Measurements from ENCODE around the gene HADH. TPM values are rescaled to one million over a fixed set of nuclear protein-coding genes. Genes with fewer than 3 reads are reported as not detected.

Gene HADH
- polyA plus RNA-seq, 2 of the 4 experiments (the other 2 are of a cell fraction) = 22.7 to 23.7 TPM

DNA sequence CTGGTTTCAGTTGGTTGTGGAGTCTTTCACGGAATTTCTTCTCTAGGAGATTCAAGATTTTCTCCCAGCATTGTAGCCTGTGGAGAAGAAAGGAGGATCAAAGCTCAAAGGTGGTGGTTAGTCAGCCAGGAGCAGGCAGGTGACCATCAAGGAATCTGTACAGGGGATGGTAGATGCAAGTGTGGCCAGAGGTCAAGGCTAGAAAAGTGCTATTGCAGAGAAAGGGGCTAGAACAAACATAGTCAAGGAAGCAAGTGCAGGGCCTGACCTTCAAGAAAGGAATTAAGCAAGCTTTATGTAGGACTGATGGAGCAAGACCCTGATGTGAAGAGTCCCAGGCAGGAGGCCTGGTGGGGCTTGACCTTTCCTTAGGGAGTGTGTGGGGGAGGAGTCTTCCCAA, 16.1 kb downstream of the HADH start:
- ChIA-PET CTCF (interaction anchor here (1.6 kb wide), 1 partner anchor 13 kb away, joined by 5 read pairs; no protein-coding TSS in a partner anchor), POLR2A (no interaction called here)
- H3K27ac ChIP-seq = no peak overlapping the region
- DNase-seq (ENCODE audit: low read depth in 1 of 2, low spot score in 1 of 2) (no peak), ATAC-seq (no peak), FAIRE-seq (no peak)
- H3K9me3 ChIP-seq = no peaks in the 10 kb centered on the region
- 92% methylated on average over 1 of the region's 1 CpG for WGBS (ENCODE audit: missing lambda C conversion rate)
- no peaks in the 10 kb centered on the region for H3K4me1 ChIP-seq
- H3K4me2 ChIP-seq = no peak overlapping the region
- no peak for TF ChIP-seq TFCP2L1 (CRISPR knock-in tag; IDR thresholded peaks at IDR 0.05)
- H3K4me3 ChIP-seq = no peak overlapping the region

DNA sequence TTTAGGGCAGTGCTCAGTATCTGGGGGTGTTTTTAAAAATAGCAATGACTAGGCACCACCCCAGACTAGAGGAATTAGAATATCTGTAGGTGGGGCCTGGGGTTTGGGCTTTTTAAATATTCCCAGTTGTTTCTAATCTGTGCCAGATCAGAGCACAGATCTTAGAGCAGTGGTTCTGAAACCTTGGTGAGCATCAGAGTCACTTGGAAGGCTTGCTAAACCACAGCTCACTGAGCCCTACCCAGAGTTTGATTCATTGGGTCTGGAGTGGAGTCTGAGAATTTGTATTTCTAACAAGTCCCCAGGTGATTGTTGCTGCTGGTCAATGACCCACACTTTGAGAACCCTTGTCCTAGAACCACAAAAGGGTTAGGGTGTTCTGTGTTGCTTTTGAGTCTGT, 16.7 kb downstream of the HADH start:
- no peak overlapping the region for H3K27ac ChIP-seq
- H3K4me2 ChIP-seq = no peak overlapping the region
- no peak for DNase-seq (ENCODE audit: low read depth in 1 of 2, low spot score in 1 of 2)
- POLR2A ChIA-PET = no interaction called here
- ATAC-seq = no peak
- no peaks in the 10 kb centered on the region for H3K4me1 ChIP-seq
- no peak overlapping the region for H3K4me3 ChIP-seq
- H3K9me3 ChIP-seq = no peaks in the 10 kb centered on the region
- FAIRE-seq = no peak
- CTCF ChIA-PET = interaction anchor here (1.6 kb wide), 1 partner anchor 12 kb away, joined by 5 read pairs; no protein-coding TSS in a partner anchor
- TF ChIP-seq CBX8 (IDR thresholded peaks at IDR 0.05) = no peak
- TF ChIP-seq, protein P1, sequence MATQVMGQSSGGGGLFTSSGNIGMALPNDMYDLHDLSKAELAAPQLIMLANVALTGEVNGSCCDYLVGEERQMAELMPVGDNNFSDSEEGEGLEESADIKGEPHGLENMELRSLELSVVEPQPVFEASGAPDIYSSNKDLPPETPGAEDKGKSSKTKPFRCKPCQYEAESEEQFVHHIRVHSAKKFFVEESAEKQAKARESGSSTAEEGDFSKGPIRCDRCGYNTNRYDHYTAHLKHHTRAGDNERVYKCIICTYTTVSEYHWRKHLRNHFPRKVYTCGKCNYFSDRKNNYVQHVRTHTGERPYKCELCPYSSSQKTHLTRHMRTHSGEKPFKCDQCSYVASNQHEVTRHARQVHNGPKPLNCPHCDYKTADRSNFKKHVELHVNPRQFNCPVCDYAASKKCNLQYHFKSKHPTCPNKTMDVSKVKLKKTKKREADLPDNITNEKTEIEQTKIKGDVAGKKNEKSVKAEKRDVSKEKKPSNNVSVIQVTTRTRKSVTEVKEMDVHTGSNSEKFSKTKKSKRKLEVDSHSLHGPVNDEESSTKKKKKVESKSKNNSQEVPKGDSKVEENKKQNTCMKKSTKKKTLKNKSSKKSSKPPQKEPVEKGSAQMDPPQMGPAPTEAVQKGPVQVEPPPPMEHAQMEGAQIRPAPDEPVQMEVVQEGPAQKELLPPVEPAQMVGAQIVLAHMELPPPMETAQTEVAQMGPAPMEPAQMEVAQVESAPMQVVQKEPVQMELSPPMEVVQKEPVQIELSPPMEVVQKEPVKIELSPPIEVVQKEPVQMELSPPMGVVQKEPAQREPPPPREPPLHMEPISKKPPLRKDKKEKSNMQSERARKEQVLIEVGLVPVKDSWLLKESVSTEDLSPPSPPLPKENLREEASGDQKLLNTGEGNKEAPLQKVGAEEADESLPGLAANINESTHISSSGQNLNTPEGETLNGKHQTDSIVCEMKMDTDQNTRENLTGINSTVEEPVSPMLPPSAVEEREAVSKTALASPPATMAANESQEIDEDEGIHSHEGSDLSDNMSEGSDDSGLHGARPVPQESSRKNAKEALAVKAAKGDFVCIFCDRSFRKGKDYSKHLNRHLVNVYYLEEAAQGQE (IDR thresholded peaks at IDR 0.05) = no peak

DNA sequence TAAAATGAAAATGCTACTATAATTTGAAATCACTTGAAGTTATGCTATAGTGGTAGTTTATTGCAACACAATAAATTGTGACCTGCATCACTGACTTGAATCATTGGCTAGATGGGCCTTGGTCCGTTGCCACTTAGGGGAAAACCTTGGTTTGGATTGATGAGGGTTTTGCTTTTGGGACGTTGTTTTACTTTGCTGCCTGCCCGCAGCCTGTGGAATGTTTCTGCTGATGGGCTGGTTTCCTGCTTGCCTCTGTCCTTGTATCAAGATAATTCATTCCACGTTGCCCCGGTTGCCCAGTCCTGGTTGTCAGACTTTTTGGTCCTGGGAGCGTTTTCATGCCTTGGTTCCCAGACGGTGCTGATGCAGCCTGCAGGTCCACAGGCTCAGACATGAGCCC, 18.3 kb downstream of the HADH start:
- H3K27ac ChIP-seq = no peak overlapping the region
- 92% methylated on average over 7 of the region's 7 CpGs for WGBS (ENCODE audit: missing lambda C conversion rate)
- no peak for DNase-seq (ENCODE audit: low read depth in 1 of 2, low spot score in 1 of 2)
- H3K9me3 ChIP-seq = no peaks in the 10 kb centered on the region
- CTCF ChIA-PET = no interaction called here
- TF ChIP-seq EP300 (IDR thresholded peaks at IDR 0.05) (no peak), ESRRA (IDR thresholded peaks at IDR 0.05; ENCODE audit: borderline replicate concordance, low read length) (no peak), JUNB (IDR thresholded peaks at IDR 0.05) (no peak), PHF8 (IDR thresholded peaks at IDR 0.05; ENCODE audit: borderline replicate concordance, low read depth) (no peak), MAZ (IDR thresholded peaks at IDR 0.05; ENCODE audit: borderline replicate concordance, low read depth, low read length) (no peak), MAFK (IDR thresholded peaks at IDR 0.05; ENCODE audit: partially characterized antibody) (no peak), FOSB (CRISPR knock-in tag; IDR thresholded peaks at IDR 0.05) (no peak), POLR2AphosphoS2 (conservative IDR thresholded peaks at IDR 0.05; ENCODE audit: low read length) (no peak), CBX8 (IDR thresholded peaks at IDR 0.05) (no peak), POLR2A (IDR thresholded peaks at IDR 0.05; ENCODE audit: low read length) (no peak)
- TF ChIP-seq, protein P2, sequence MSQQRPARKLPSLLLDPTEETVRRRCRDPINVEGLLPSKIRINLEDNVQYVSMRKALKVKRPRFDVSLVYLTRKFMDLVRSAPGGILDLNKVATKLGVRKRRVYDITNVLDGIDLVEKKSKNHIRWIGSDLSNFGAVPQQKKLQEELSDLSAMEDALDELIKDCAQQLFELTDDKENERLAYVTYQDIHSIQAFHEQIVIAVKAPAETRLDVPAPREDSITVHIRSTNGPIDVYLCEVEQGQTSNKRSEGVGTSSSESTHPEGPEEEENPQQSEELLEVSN (IDR thresholded peaks at IDR 0.05; ENCODE audit: borderline replicate concordance, low read depth) = no peak
- TF ChIP-seq, protein P3, sequence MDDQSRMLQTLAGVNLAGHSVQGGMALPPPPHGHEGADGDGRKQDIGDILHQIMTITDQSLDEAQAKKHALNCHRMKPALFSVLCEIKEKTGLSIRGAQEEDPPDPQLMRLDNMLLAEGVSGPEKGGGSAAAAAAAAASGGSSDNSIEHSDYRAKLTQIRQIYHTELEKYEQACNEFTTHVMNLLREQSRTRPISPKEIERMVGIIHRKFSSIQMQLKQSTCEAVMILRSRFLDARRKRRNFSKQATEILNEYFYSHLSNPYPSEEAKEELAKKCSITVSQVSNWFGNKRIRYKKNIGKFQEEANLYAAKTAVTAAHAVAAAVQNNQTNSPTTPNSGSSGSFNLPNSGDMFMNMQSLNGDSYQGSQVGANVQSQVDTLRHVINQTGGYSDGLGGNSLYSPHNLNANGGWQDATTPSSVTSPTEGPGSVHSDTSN (IDR thresholded peaks at IDR 0.05) = no peak
- no peaks in the 10 kb centered on the region for H3K4me1 ChIP-seq
- H3K4me2 ChIP-seq = no peak overlapping the region
- no peak overlapping the region for H3K4me3 ChIP-seq
- POLR2A ChIA-PET = no interaction called here
- no peak for FAIRE-seq
- no peak for ATAC-seq

DNA sequence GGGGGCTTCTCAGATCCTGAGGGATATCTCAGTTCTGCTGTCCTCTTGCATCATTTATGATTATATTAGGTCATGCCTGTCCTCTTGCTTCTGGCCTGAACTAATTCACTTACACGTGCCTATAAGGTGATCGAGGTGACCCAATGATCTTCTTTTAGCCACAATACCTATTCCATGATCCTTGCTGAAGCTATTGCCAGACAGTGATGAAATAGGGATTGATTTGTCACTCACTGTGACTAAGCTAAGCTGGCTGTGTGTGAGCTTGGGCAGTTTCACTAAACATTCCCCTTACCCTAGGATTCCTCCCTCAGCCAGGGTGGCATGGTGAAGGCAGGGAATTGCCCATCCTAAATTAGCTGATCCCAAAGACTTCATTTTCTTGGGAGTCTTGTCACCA, 19.0 kb downstream of the HADH start:
- ATAC-seq (0 out of 6 replicates have a peak, but pooled peaks of 1 of the 2 experiments have one; percentile 54), FAIRE-seq (no peak), DNase-seq (ENCODE audit: low read depth in 1 of 2, low spot score in 1 of 2) (no peak)
- Histone ChIP-seq H3K4me1 (no peaks in the 10 kb centered on the region), H3K27ac (no peak overlapping the region), H3K9me3 (no peaks in the 10 kb centered on the region), H3K4me2 (no peak overlapping the region), H3K4me3 (no peak overlapping the region)
- WGBS (ENCODE audit: missing lambda C conversion rate) = 66% methylated on average over 2 of the region's 2 CpGs
- CTCF ChIA-PET = interaction anchor here (1.5 kb wide), 1 partner anchor 11 kb away, joined by 7 read pairs; no protein-coding TSS in a partner anchor
- POLR2A ChIA-PET = no interaction called here
- TF ChIP-seq EHMT2 (IDR thresholded peaks at IDR 0.05; ENCODE audit: low read depth) (no peak), HOXB5 (CRISPR knock-in tag; IDR thresholded peaks at IDR 0.05) (no peak), TP53 (CRISPR knock-in tag; IDR thresholded peaks at IDR 0.05) (no peak), POLR2A (IDR thresholded peaks at IDR 0.05; ENCODE audit: low read length) (no peak), BHLHE40 (IDR thresholded peaks at IDR 0.05; ENCODE audit: low read depth, low read length) (no peak), ZNF302 (CRISPR knock-in tag; IDR thresholded peaks at IDR 0.05) (no peak), MAZ (IDR thresholded peaks at IDR 0.05; ENCODE audit: borderline replicate concordance, low read depth, low read length) (no peak), MYC (IDR thresholded peaks at IDR 0.05; ENCODE audit: borderline replicate concordance, low read length) (no peak), EP300 (IDR thresholded peaks at IDR 0.05) (no peak), SREBF2 (IDR thresholded peaks at IDR 0.05) (no peak), POLR2AphosphoS2 (conservative IDR thresholded peaks at IDR 0.05; ENCODE audit: low read length) (no peak), CHD4 (IDR thresholded peaks at IDR 0.05; ENCODE audit: borderline replicate concordance) (no peak), KDM1A (IDR thresholded peaks at IDR 0.05; ENCODE audit: low read depth) (no peak), RNF2 (IDR thresholded peaks at IDR 0.05; ENCODE audit: borderline replicate concordance, low read depth) (no peak), ZFP36 (IDR thresholded peaks at IDR 0.05; ENCODE audit: borderline replicate concordance, partially characterized antibody) (no peak)
- TF ChIP-seq, protein P4, sequence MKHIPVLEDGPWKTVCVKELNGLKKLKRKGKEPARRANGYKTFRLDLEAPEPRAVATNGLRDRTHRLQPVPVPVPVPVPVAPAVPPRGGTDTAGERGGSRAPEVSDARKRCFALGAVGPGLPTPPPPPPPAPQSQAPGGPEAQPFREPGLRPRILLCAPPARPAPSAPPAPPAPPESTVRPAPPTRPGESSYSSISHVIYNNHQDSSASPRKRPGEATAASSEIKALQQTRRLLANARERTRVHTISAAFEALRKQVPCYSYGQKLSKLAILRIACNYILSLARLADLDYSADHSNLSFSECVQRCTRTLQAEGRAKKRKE (CRISPR knock-in tag; IDR thresholded peaks at IDR 0.05; ENCODE audit: low read depth) = no peak
